Adipocyte (in vitro differentiated cells): ENCODE results near the gene ZNF780B.
A peak's percentile ranks its signal among the peaks of the same experiment; 100 is the strongest.

Experiments
- DNase-seq: peaks from one replicate; pipeline ENCODE4 v3.0.0-alpha.2; 2015; ENCODE audit warnings: low read depth
- H3K27me3 ChIP-seq: replicated peaks from 2 replicates; pipeline ENCODE4 v1.7.0; 2013; ENCODE audit warnings: mild to moderate bottlenecking, low read length, moderate library complexity; ENCODE audit not compliant: control insufficient read depth, insufficient read depth
- H3K36me3 ChIP-seq: 2 replicates; pipeline ENCODE4 v1.7.0; 2013; ENCODE audit warnings: low read length, mild to moderate bottlenecking, moderate library complexity; ENCODE audit not compliant: control insufficient read depth, insufficient read depth, severe bottlenecking
- H3K4me1 ChIP-seq: 2 replicates; pipeline ENCODE4 v1.7.0; 2013; ENCODE audit warnings: mild to moderate bottlenecking, low read length, moderate library complexity; ENCODE audit not compliant: control insufficient read depth, insufficient read depth
- H3K4me3 ChIP-seq: 2 replicates; pipeline ENCODE4 v1.7.0; 2013; ENCODE audit warnings: mild to moderate bottlenecking, low read length, moderate library complexity
- H3K9ac ChIP-seq: 2 replicates; pipeline ENCODE4 v1.7.0; 2013; ENCODE audit warnings: mild to moderate bottlenecking, low read length, moderate library complexity
- H3K9me3 ChIP-seq: 2 replicates; pipeline ENCODE4 v1.7.0; 2013; ENCODE audit warnings: mild to moderate bottlenecking, low read length, moderate library complexity; ENCODE audit not compliant: control insufficient read depth

The ZNF780B gene

DNA sequence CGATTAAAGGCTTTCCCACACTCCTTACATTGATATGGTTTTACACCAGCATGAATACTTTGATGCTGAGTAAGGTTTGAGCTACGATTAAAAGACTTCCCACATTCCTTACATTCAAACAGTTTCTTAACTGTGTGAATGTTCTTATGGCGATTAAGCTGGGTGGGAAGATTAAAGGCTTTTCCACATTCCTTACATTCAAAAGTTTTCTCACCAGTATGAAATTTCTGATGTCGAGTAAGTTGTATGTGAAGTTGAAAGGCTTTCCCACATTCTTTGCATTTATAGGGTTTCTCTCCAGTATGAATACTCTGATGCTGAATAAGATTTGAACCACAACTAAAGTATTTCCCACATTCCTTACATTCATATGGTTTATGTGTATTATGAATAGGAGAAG is 20.0 kb downstream of the ZNF780B start:
- DNase-seq: no peak
- H3K9me3 ChIP-seq: peaks cover 68% of the 10 kb centered on the region
- peak overlapping the region; percentile 62 for H3K4me3 ChIP-seq
- no peaks in the 10 kb centered on the region for H3K4me1 ChIP-seq
- H3K9ac ChIP-seq: no peak overlapping the region
- no peaks in the 10 kb centered on the region for H3K27me3 ChIP-seq
- peaks cover 31% of the 10 kb centered on the region for H3K36me3 ChIP-seq

DNA sequence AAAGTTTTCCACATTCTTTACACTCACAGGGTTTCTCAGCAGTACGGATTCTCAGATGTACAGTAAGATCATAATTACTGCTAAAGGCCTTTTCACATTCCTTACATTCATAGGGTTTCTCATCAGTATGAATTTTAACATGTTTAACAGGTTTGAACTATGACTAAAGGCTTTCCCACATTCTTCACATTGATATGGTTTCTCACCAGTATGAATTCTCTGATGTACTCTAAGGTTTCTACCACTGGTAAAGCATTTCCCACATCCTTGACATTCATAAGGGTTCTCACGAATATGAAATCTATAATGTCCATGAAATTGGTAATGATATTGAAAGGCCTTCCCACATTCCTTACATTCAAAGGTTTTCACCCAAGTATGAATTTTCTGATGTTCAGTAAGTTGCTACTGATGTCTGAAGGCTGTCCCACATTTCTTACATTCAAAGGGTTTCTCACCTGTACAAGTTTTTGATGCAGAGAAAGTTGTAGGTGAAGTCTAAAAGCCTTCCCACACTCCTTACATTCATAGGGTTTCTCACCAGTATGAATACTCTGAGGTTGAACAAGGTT is 22.0 kb downstream of the ZNF780B start:
- no peak for DNase-seq
- Histone ChIP-seq H3K4me3 (peak overlapping the region; percentile 62), H3K9me3 (peaks cover 85% of the 10 kb centered on the region), H3K4me1 (no peaks in the 10 kb centered on the region), H3K27me3 (no peaks in the 10 kb centered on the region), H3K9ac (no peak overlapping the region), H3K36me3 (peaks cover 31% of the 10 kb centered on the region)

DNA sequence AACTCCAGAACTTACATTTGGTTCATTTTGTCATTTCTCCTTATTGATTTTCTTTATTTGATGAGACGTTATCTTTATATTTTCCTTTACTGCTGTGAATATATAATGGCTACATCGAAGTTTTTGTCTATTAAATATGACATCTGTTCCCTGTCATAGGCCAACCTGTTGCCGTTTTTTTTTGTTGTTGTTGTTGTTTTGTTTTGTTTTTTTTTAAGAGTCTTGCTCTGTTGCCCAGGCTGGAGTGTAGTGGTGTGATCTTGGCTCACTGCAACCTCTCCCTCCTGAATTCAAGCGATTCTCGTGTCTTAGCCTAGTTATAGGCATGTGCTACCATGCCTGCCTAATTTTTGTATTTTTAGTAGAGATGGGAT is 29.4 kb downstream of the ZNF780B start:
- no peaks in the 10 kb centered on the region for H3K27me3 ChIP-seq
- no peak overlapping the region for H3K9ac ChIP-seq
- no peaks in the 10 kb centered on the region for H3K4me1 ChIP-seq
- DNase-seq: no peak
- H3K4me3 ChIP-seq: peak overlapping the region; percentile 72
- H3K36me3 ChIP-seq: peaks cover under 1% of the 10 kb centered on the region
- peaks cover 94% of the 10 kb centered on the region for H3K9me3 ChIP-seq

DNA sequence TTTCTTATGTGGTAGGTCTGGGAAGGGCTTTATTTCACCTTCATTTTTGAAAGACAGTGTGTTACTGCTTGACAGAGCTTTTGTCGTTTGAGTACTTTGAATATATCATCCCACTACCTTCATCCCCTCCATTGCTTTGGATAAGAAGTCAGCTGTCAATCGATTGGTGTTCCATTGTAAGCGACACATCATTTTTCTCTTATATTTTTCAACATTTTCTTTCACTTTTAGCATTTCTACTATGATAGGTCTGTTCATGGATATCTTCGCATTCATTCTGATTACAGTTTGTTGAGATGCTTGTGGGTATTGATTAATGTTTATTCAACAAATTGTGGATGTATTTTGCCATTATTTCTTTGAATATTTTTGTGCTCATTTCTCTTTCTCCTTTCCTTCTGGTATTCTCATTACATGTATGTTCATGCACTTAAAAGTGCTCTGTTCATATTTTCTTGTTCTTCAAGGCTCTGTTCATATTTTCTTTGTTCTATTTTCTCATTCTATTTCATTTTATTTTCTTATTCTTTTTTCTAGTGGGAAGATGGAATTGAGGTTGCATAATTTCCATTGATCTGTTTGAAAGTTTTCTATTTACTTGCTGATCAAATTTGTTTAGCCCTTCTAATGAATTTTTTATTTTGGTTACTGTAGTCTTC is 30.0 kb downstream of the ZNF780B start:
- peak overlapping the region; percentile 72 for H3K4me3 ChIP-seq
- H3K27me3 ChIP-seq: no peaks in the 10 kb centered on the region
- no peaks in the 10 kb centered on the region for H3K36me3 ChIP-seq
- H3K9me3 ChIP-seq: peaks cover 94% of the 10 kb centered on the region
- H3K4me1 ChIP-seq: no peaks in the 10 kb centered on the region
- DNase-seq: no peak
- no peak overlapping the region for H3K9ac ChIP-seq

DNA sequence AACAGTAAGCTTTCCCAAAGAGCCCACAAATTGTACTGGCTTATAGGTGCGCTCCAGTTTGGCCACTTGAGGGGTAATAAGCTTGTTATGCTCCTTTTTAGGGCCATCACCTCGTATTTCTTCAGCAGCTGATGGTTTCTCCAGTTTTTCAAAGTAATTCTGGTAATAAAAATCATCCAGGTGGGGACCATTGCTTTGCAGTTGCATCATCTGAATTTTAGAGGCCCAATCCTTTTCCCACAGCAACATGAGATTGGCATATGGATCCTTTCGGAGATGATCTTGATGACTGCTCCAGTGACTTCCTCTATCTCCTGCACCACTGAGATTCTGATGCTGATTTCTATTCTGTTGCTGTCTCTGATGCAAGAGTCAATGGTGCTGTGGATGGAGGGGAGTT is 32.1 kb downstream of the ZNF780B start:
- Histone ChIP-seq H3K36me3 (no peaks in the 10 kb centered on the region), H3K9me3 (peaks cover 93% of the 10 kb centered on the region), H3K9ac (no peak overlapping the region), H3K4me1 (no peaks in the 10 kb centered on the region), H3K4me3 (peak overlapping the region; percentile 31), H3K27me3 (no peaks in the 10 kb centered on the region)
- DNase-seq: no peak

DNA sequence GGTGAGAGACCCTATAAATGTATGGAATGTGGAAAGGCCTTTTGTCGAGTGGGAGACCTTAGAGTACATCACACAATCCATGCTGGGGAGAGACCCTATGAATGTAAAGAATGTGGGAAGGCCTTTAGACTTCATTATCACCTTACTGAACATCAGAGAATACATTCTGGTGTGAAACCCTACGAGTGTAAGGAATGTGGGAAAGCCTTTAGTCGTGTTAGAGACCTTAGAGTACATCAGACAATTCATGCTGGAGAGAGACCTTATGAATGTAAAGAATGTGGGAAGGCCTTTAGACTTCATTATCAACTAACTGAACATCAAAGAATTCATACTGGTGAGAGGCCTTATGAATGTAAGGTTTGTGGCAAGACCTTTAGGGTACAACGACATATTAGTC is 42.0 kb downstream of the ZNF780B start:
- Histone ChIP-seq H3K9me3 (peaks cover 86% of the 10 kb centered on the region), H3K9ac (no peak overlapping the region), H3K4me1 (no peaks in the 10 kb centered on the region), H3K27me3 (no peaks in the 10 kb centered on the region), H3K36me3 (peaks cover 60% of the 10 kb centered on the region), H3K4me3 (peak overlapping the region; percentile 18)
- no peak for DNase-seq

DNA sequence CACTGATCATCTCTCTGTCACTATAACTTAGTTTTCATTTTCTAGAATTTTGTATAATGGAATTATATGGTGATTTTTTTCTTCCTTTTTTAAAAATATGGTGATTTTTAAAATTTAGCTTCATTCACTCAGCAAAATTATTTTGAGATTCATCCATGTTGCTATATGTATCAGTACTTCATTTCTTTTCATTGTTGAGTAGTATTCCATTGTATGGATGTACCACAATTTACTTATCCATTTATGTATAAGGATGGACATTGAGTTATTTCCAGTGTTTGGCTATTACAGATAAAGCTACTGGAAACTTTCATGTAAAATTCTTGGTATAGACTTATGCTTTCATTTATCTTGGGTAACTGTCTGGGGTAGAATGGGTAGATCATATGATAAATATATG is 46.4 kb downstream of the ZNF780B start:
- Histone ChIP-seq H3K36me3 (peaks cover 67% of the 10 kb centered on the region), H3K4me3 (no peak overlapping the region), H3K27me3 (no peaks in the 10 kb centered on the region), H3K4me1 (no peaks in the 10 kb centered on the region), H3K9me3 (peaks cover 51% of the 10 kb centered on the region), H3K9ac (no peak overlapping the region)
- no peak for DNase-seq

DNA sequence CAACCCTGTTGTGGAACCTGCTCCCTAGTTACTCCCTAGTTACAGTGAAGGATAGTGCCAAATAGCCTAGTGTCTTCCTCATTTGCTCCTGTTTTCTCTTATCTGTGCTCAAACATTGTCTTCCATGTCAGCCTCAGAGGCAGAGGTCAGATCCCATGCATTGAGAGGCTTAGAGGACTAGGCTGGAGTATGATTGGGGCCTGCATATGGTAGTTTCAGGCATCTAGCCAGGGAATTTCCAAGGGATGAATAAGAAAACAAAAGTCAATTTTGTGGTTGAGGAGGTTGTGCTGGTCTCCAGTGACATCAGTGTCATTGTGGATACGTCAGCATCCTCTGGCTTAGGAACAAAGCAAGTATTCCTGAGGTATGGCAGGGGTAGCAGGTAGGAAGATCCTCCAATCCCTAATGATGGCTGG is 49.7 kb downstream of the ZNF780B start:
- H3K27me3 ChIP-seq: no peaks in the 10 kb centered on the region
- peak; percentile 29 for DNase-seq
- no peak overlapping the region for H3K9ac ChIP-seq
- peaks cover 37% of the 10 kb centered on the region for H3K36me3 ChIP-seq
- H3K4me1 ChIP-seq: no peaks in the 10 kb centered on the region
- H3K9me3 ChIP-seq: peaks cover 19% of the 10 kb centered on the region
- H3K4me3 ChIP-seq: no peak overlapping the region

DNA sequence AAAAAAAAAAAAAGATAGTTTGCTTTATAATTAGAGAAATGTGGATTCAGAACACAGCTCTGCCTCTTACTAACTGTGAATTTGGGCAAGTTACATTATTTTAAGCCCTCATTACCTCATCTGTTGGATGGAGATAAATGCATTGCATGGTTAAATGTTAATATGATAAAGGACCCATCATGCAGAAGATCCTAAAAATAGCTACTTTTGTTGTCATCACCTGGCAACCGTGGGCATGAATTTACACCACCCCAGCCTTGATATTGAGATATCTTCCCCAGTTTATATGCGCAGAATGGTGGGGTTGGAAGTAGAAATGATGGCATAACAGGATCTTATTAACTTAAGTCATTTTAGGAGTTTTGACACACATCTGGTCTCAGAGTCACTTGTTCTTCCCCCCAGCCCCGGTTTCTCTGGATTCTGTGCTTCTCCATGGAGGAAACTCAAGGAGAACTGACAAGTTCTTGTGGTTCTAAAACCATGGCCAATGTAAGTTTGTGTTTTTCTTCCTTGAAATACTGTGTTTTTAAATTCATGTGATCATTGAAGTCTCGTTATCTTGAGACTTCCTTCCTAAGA is 50.2 kb downstream of the ZNF780B start:
- DNase-seq: no peak
- Histone ChIP-seq H3K27me3 (no peaks in the 10 kb centered on the region), H3K9ac (no peak overlapping the region), H3K4me1 (no peaks in the 10 kb centered on the region), H3K36me3 (peaks cover 36% of the 10 kb centered on the region), H3K4me3 (no peak overlapping the region), H3K9me3 (peaks cover 19% of the 10 kb centered on the region)

DNA sequence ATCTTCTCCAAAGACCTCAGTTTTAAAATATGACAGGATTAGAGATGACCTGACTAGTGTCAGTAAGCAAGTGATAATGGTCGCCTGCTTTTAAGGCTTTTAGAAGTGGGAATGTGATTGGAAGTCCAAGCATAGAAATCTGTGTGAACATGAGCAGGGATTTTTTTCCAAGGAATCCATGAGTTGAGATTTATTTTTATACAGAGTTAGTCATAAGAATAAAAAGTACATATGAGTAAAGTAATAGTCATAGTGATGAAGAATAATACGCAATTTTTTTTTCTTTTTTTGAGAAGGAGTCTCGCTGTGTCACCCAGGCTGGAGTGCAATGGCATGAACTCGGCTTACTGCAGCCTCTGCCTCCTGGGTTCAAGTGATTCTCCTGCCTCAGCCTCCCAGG is 57.5 kb downstream of the ZNF780B start:
- H3K9me3 ChIP-seq: no peaks in the 10 kb centered on the region
- H3K36me3 ChIP-seq: no peaks in the 10 kb centered on the region
- no peak overlapping the region for H3K9ac ChIP-seq
- DNase-seq: peak; percentile 19
- H3K4me3 ChIP-seq: no peak overlapping the region
- H3K27me3 ChIP-seq: no peaks in the 10 kb centered on the region
- peaks cover 17% of the 10 kb centered on the region for H3K4me1 ChIP-seq

DNA sequence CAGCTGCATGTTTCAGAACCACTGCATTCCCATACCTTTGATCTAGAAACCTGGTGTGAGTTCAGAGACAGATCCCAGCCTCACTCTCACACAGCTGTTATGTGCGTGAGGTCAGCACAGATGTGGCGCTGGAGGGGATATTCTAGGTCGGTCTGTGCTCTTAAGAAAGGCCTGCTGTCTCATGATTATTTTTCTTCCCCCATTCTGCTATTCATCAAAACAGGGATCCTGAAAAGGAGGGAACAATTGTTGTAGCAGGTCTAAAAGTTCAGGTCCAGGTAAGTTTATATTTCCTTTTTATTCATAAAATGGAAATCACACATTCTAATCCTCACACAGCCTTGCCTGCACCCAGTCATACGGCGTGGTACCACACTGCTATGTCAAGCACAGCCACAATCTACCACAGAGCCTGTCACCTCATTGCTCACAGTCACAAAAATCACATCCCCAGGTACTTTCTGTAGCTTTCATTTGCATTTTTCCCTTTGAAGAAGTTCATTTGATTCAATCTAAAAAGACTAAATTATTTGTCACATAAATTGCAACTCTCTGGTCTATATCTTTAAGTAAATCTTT is 58.3 kb downstream of the ZNF780B start:
- H3K27me3 ChIP-seq: no peaks in the 10 kb centered on the region
- no peaks in the 10 kb centered on the region for H3K9me3 ChIP-seq
- H3K36me3 ChIP-seq: no peaks in the 10 kb centered on the region
- peaks cover 17% of the 10 kb centered on the region for H3K4me1 ChIP-seq
- no peak for DNase-seq
- H3K9ac ChIP-seq: peak overlapping the region; percentile 95
- peak overlapping the region; percentile 95 for H3K4me3 ChIP-seq
